DND-41 (cell line): ENCODE results near the gene ABCC12.

Experiments used
- ATAC-seq: fragments of 200-7000 bp; cut with Tn5 transposase; 3 replicates; pipeline ENCODE4 v1.9.1; 2021; ENCODE audit warnings: low read depth; ENCODE audit not compliant: insufficient read depth
- DNase-seq: peaks from one replicate; pipeline ENCODE4 v3.0.0-alpha.2; 2020
- H2AFZ ChIP-seq: 2 replicates; pipeline ENCODE4 v1.6.0; 2012; ENCODE audit warnings: low read depth, low read length
- H3K27ac ChIP-seq: 2 replicates; pipeline ENCODE4 v1.5.1; 2012; ENCODE audit warnings: low read length, inconsistent platforms
- H3K27me3 ChIP-seq: fragments of 200-600 bp; sonication (generic); 2 replicates; pipeline ENCODE4 v1.6.0; 2012; ENCODE audit warnings: low read length, mild to moderate bottlenecking, inconsistent platforms; ENCODE audit not compliant: insufficient read depth, poor library complexity
- H3K36me3 ChIP-seq: 2 replicates; pipeline ENCODE4 v1.5.1; 2012; ENCODE audit warnings: low read length, inconsistent platforms; ENCODE audit not compliant: insufficient read depth
- H3K4me1 ChIP-seq: 2 replicates; pipeline ENCODE4 v1.5.1; 2012; ENCODE audit warnings: mild to moderate bottlenecking, low read length; ENCODE audit not compliant: insufficient read depth
- H3K4me2 ChIP-seq: 2 replicates; pipeline ENCODE4 v1.6.0; 2012; ENCODE audit warnings: mild to moderate bottlenecking, moderate library complexity, low read length, inconsistent platforms; ENCODE audit not compliant: insufficient read depth
- H3K4me3 ChIP-seq, 2 experiments: fragments of 200-600 bp in 1 of 2; shearing (Covaris generic) in 1 of 2; 2 replicates each; pipeline ENCODE4 v1.5.1; 2012 to 2016; ENCODE audit warnings: inconsistent platforms in 2 of 2, low read length in 2 of 2, mild to moderate bottlenecking in 2 of 2, low read depth in 1 of 2, moderate library complexity in 1 of 2
- H3K79me2 ChIP-seq: 2 replicates; pipeline ENCODE4 v1.6.0; 2012; ENCODE audit warnings: low read length, inconsistent platforms; ENCODE audit not compliant: insufficient read depth
- H3K9ac ChIP-seq: 2 replicates; pipeline ENCODE4 v1.6.0; 2012; ENCODE audit warnings: low read depth, mild to moderate bottlenecking, inconsistent platforms, low read length, moderate library complexity
- H3K9me3 ChIP-seq: 2 replicates; pipeline ENCODE4 v1.5.1; 2012; ENCODE audit warnings: low read length, moderate library complexity, mild to moderate bottlenecking, inconsistent platforms; ENCODE audit not compliant: insufficient read depth, severe bottlenecking
- H4K20me1 ChIP-seq: 2 replicates; pipeline ENCODE4 v1.6.0; 2012; ENCODE audit warnings: low read length; ENCODE audit not compliant: insufficient read depth
- EZH2 ChIP-seq: IDR thresholded peaks from 3 replicates; pipeline ENCODE4 v1.6.1; 2012; ENCODE audit warnings: borderline replicate concordance, low read depth, mild to moderate bottlenecking, moderate library complexity, low read length, inconsistent platforms; ENCODE audit not compliant: severe bottlenecking
- TF ChIP-seq, protein P1 (sequence below): IDR thresholded peaks from 2 replicates; pipeline ENCODE4 v1.5.1; 2012; ENCODE audit warnings: borderline replicate concordance, low read length, moderate library complexity, mild to moderate bottlenecking; ENCODE audit not compliant: poor library complexity, severe bottlenecking; ENCODE audit errors: extremely low read depth

The ABCC12 gene

DNA sequence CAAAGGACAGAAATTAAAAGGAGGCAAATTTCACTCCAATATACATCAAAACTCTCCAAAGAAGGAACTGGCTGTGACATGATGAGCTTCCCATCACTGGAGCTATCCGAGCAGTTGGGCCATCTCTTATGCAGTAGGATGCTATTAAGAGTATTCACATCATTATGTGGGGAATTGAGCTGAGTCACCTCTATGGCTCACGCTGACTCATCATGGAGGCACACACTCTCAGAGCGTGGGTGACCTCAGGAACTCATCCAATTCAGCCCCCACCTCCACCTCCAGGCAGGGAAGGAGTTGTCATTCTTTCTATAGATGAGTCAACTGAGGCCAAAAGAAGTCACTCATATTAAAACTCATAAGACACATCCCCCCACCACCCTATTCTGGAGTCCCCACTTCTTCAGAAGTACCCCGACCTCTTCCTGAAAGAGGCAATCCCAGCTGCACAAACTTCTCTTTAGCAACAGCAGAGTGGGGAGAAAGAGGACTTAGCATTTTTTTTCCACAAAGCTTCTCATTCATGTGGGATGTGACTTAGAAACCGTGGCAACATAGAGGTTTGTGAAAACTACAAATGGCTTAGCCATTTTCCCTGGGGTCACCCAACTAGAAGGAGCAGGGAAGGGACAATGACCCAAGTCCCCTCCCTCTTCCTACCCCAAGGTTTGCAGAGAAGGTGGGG is 32.5 kb downstream of the ABCC12 start:
- Histone ChIP-seq H3K4me3 (no peak overlapping the region), H2AFZ (no peak overlapping the region), H3K4me2 (no peak overlapping the region), H3K79me2 (no peaks in the 10 kb centered on the region), H3K9ac (no peak overlapping the region), H3K27me3 (no peaks in the 10 kb centered on the region), H3K27ac (no peak overlapping the region), H3K4me1 (no peaks in the 10 kb centered on the region), H3K9me3 (no peaks in the 10 kb centered on the region), H3K36me3 (no peaks in the 10 kb centered on the region), H4K20me1 (no peaks in the 10 kb centered on the region)
- TF ChIP-seq, protein P1, sequence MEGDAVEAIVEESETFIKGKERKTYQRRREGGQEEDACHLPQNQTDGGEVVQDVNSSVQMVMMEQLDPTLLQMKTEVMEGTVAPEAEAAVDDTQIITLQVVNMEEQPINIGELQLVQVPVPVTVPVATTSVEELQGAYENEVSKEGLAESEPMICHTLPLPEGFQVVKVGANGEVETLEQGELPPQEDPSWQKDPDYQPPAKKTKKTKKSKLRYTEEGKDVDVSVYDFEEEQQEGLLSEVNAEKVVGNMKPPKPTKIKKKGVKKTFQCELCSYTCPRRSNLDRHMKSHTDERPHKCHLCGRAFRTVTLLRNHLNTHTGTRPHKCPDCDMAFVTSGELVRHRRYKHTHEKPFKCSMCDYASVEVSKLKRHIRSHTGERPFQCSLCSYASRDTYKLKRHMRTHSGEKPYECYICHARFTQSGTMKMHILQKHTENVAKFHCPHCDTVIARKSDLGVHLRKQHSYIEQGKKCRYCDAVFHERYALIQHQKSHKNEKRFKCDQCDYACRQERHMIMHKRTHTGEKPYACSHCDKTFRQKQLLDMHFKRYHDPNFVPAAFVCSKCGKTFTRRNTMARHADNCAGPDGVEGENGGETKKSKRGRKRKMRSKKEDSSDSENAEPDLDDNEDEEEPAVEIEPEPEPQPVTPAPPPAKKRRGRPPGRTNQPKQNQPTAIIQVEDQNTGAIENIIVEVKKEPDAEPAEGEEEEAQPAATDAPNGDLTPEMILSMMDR: no peak
- no peak for TF ChIP-seq EZH2
- ATAC-seq (no peak), DNase-seq (no peak)

DNA sequence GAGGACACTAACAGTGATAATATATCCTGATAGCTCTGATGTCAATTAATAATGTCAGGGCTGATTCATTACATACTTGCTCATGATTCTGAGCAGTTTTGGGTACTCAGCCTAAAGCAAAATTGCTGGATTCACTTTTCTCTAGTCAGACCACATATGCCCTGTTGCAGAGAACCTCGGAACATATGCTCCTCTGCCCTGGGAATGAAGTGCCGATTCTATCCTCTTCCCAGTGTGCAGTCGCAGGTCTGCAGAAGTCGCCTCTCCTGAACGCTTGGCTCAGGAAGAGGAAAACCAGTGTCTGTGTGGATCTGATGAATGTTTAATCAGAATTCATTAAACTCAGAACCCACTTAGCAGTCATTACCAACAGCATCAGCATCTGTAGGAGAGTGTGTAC is 34.5 kb downstream of the ABCC12 start:
- ATAC-seq: no peak
- no peak for DNase-seq

DNA sequence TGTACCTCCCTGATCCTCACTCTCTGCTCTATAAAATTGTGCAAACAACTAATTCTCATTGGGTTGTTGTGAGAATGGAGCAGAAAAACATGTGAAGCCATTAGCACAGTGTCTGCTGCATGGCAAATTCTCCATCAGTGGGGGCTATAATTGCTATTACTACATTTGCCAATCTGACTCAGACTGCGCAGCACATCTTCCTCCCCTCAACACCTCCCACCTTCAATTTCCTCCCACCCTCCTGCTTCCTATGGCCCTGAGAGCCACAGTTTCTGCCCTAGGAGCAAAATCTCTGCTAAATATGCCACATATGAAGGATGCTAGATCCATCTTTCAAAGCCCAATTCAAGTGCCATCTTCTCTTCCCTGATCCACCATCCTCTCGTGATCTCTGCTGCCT is 37.0 kb downstream of the ABCC12 start:
- H3K36me3 ChIP-seq: no peaks in the 10 kb centered on the region
- no peaks in the 10 kb centered on the region for H3K27me3 ChIP-seq
- TF ChIP-seq, protein P1: no peak
- no peak for TF ChIP-seq EZH2
- H2AFZ ChIP-seq: no peak overlapping the region
- H3K4me3 ChIP-seq: no peak overlapping the region
- ATAC-seq (no peak), DNase-seq (no peak)
- H4K20me1 ChIP-seq: no peaks in the 10 kb centered on the region
- H3K4me2 ChIP-seq: no peak overlapping the region
- no peak overlapping the region for H3K27ac ChIP-seq
- H3K9me3 ChIP-seq: no peaks in the 10 kb centered on the region
- no peaks in the 10 kb centered on the region for H3K4me1 ChIP-seq
- no peaks in the 10 kb centered on the region for H3K79me2 ChIP-seq
- no peak overlapping the region for H3K9ac ChIP-seq

More for the DNA sequence above, 34.5 kb downstream of the ABCC12 start:
- no peak overlapping the region for H3K27ac ChIP-seq
- no peaks in the 10 kb centered on the region for H3K79me2 ChIP-seq
- H3K4me1 ChIP-seq: no peaks in the 10 kb centered on the region
- no peaks in the 10 kb centered on the region for H3K36me3 ChIP-seq
- no peak overlapping the region for H2AFZ ChIP-seq
- H3K4me2 ChIP-seq: no peak overlapping the region
- H4K20me1 ChIP-seq: no peaks in the 10 kb centered on the region
- H3K9ac ChIP-seq: no peak overlapping the region
- TF ChIP-seq, protein P1: no peak
- TF ChIP-seq EZH2: no peak
- no peaks in the 10 kb centered on the region for H3K27me3 ChIP-seq
- H3K9me3 ChIP-seq: no peaks in the 10 kb centered on the region
- H3K4me3 ChIP-seq: no peak overlapping the region
